Peyer's patch (tissue), 4 donors: ENCODE results near the gene SLMAP. TPM values are rescaled to one million over a fixed set of nuclear protein-coding genes. Genes with fewer than 3 reads are reported as not detected.

Source experiments
- DNase-seq, 3 donors: peaks; one replicate each; pipeline ENCODE4 v3.0.0-alpha.2; 2017 to 2019
- H3K27ac ChIP-seq, 4 donors: fragments of 200-600 bp; sonication (generic); one replicate each; pipeline ENCODE4 v1.5.1; 2016 to 2019
- H3K27me3 ChIP-seq, 2 donors: fragments of 200-600 bp; sonication (generic); one replicate each; pipeline ENCODE4 v1.5.1; 2019
- H3K36me3 ChIP-seq, 3 donors: fragments of 200-600 bp; sonication (generic); one replicate each; pipeline ENCODE4 v1.5.1; 2016 to 2019
- H3K4me1 ChIP-seq, 4 donors: fragments of 200-600 bp; sonication (generic); one replicate each; pipeline ENCODE4 v1.5.1; 2016 to 2019
- H3K4me3 ChIP-seq, 4 donors: fragments of 200-600 bp; sonication (generic); 1 replicate in 3 of 4; 2 replicates in 1 of 4; pipeline ENCODE4 v1.5.1; 2016 to 2019; ENCODE audit warnings: mild to moderate bottlenecking in 1 of 4
- H3K9me3 ChIP-seq, 4 donors: fragments of 200-600 bp; sonication (generic); one replicate each; pipeline ENCODE4 v1.5.1; 2016 to 2019; ENCODE audit warnings: mild to moderate bottlenecking in 1 of 4
- CTCF ChIP-seq, 6 experiments: fragments of 450-650 bp in 4 of 6; fragments of 200-600 bp in 2 of 6; sonication (generic) in 1 of 6; IDR thresholded peaks; one replicate each; pipeline ENCODE4 v1.5.1; 2017 to 2019; ENCODE audit warnings: antibody characterized with exemption in 6 of 6, mild to moderate bottlenecking in 3 of 6, moderate library complexity in 1 of 6
- POLR2A ChIP-seq, 2 donors: fragments of 450-650 bp; IDR thresholded peaks; one replicate each; pipeline ENCODE4 v1.5.1; 2017; ENCODE audit warnings: antibody characterized with exemption in 2 of 2, mild to moderate bottlenecking in 2 of 2, moderate library complexity in 2 of 2
- total RNA-seq, 4 donors: library from RNA; depleted of rRNA; stranded (reverse); fragments of >200 nt; gene quantifications; one replicate each; pipeline ENCODE4 v1.1.0, GENCODE V29; 2016

SLMAP gene
- total RNA-seq, 4 donors from 2014 or later = 80.8 to 215 (median 94.4) TPM

DNA sequence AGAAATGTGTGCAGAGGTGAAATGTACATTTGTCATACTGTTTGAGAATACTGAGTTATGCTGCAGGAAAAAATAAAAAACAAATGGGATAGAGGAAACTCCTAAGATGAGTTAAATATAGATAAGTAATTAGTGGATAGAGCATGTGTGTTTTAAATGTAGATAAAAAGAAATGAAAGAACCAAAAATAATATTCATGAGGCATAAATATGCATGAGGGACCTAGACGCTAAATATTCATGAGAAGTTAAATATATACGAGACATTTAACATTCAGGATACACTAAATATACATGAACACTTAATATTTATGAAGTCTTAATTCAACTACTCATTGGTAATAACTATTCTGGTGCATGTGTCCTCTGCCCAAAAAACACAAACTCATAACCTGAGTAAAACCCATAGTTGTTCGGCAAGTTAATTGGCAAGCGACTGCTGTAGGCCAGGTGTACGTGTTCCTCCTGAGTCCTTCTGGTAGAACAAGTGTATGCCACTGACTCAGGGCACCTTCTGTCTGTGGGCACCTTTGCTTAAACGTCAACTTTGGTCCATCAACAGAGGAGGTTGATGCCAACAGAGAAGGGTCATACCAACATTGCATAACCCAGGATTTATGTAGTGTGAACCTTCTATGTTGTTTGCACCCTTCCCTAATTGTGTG is 38.8 kb upstream of the SLMAP start:
- H3K36me3 ChIP-seq = no peaks in the 10 kb centered on the region
- H3K27me3 ChIP-seq = no peaks in the 10 kb centered on the region
- H3K4me1 ChIP-seq = no peaks in the 10 kb centered on the region
- no peak overlapping the region for H3K4me3 ChIP-seq
- no peak for TF ChIP-seq CTCF (IDR thresholded peaks at IDR 0.05)
- DNase-seq = no peak
- H3K9me3 ChIP-seq = no peaks in the 10 kb centered on the region
- H3K27ac ChIP-seq = no peak overlapping the region

- no peaks in the 10 kb centered on the region for H3K9me3 ChIP-seq
- H3K27me3 ChIP-seq = no peaks in the 10 kb centered on the region
- H3K4me1 ChIP-seq = no peaks in the 10 kb centered on the region
- DNase-seq = no peak
- H3K36me3 ChIP-seq = no peaks in the 10 kb centered on the region
- no peak for TF ChIP-seq CTCF (IDR thresholded peaks at IDR 0.05)
- TF ChIP-seq POLR2A (IDR thresholded peaks at IDR 0.05) = no peak
- no peak overlapping the region for H3K4me3 ChIP-seq
- H3K27ac ChIP-seq = no peak overlapping the region
Measured at GRCh38 chr3:57718118-57718517, 38.0 kb upstream of the SLMAP start.

DNA sequence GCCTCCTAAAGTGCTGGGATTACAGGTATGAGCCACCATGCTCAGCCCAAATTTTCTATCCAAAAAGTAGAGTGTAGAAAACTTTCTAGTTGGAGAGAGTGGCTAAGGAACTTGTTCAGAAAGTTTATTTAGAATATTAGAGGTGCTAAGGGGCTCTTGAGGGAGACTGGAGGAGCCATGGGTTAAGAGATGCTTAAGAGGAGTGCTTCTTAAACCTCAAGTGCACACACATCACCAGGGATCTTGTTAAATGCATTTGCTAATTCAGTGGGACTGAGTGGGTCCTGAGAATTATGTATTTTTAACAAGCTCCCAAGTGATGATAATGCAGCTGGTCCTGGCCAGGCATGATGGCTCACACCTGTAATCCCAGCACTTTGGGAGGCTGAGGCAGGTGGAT is 29.7 kb upstream of the SLMAP start:
- Histone ChIP-seq H3K4me1 (no peaks in the 10 kb centered on the region), H3K27ac (no peak overlapping the region), H3K36me3 (no peaks in the 10 kb centered on the region), H3K4me3 (no peak overlapping the region), H3K27me3 (no peaks in the 10 kb centered on the region), H3K9me3 (no peaks in the 10 kb centered on the region)
- TF ChIP-seq CTCF (IDR thresholded peaks at IDR 0.05) (no peak), POLR2A (IDR thresholded peaks at IDR 0.05) (no peak)
- no peak for DNase-seq

- no peaks in the 10 kb centered on the region for H3K27me3 ChIP-seq
- no peak overlapping the region for H3K4me3 ChIP-seq
- H3K27ac ChIP-seq = no peak overlapping the region
- TF ChIP-seq POLR2A (IDR thresholded peaks at IDR 0.05) = no peak
- TF ChIP-seq CTCF (IDR thresholded peaks at IDR 0.05) = no peak
- no peaks in the 10 kb centered on the region for H3K9me3 ChIP-seq
- no peaks in the 10 kb centered on the region for H3K36me3 ChIP-seq
- DNase-seq = no peak
- no peaks in the 10 kb centered on the region for H3K4me1 ChIP-seq
Measured at GRCh38 chr3:57727106-57727505, 29.0 kb upstream of the SLMAP start.

- H3K36me3 ChIP-seq = no peaks in the 10 kb centered on the region
Measured at GRCh38 chr3:57729334-57730045, 26.6 kb upstream of the SLMAP start.

More at GRCh38 chr3:57729334-57730045, 26.6 kb upstream of the SLMAP start:
- H3K4me3 ChIP-seq = no peak overlapping the region
- no peaks in the 10 kb centered on the region for H3K27me3 ChIP-seq
- no peak for TF ChIP-seq CTCF (IDR thresholded peaks at IDR 0.05)
- TF ChIP-seq POLR2A (IDR thresholded peaks at IDR 0.05) = no peak
- H3K27ac ChIP-seq = no peak overlapping the region
- no peaks in the 10 kb centered on the region for H3K4me1 ChIP-seq
- H3K9me3 ChIP-seq = no peaks in the 10 kb centered on the region
- no peak for DNase-seq
